Measurements from ENCODE around the gene ECE1. TPM values are rescaled to one million over a fixed set of nuclear protein-coding genes. Genes with fewer than 3 reads are reported as not detected.

ECE1 gene
- total RNA-seq = 240 and 410 TPM in 2 replicates

GRCh38 chr1:21289700-21290545 lies at the start of gene ECE1:
Gene ECE1 (minus strand): TSS chr1:21290463. CDS start chr1:21290414, 49 bp downstream.

GRCh38 chr1:21176586-21177555 lies 113.4 kb downstream of the ECE1 start, which contains the start of gene EIF4G3:
Gene EIF4G3 (minus strand): TSS chr1:21176897. CDS start chr1:21002742, 174,155 bp downstream.

Other genes starting within 250 kb of the ECE1 start
- 70.8 and 76.4 TPM in 2 replicates for gene EIF4G3, start 113.6 kb downstream of the ECE1 start, total RNA-seq
- 12.6 and 14.9 TPM in 2 replicates for gene NBPF3, start 149.7 kb upstream of the ECE1 start, total RNA-seq
- 0.36 and 2.1 TPM in 2 replicates for gene ALPL, start 219.0 kb upstream of the ECE1 start, total RNA-seq